T-cell (primary cell): ENCODE data around the gene INPP5A. TPM values are rescaled to one million over a fixed set of nuclear protein-coding genes. Genes with fewer than 3 reads are reported as not detected.
A peak's percentile ranks its signal among the peaks of the same experiment; 100 is the strongest.
"Not testable (repeated sequence)": the region's sequence is repeated elsewhere in the genome, so short reads cannot be mapped to it uniquely, and the experiment has no call there.

ENCODE experiments used
- ATAC-seq, 4 experiments: fragments of 200-7000 bp in 3 of 4; fragments of 150-1000 bp in 1 of 4; cut with Tn5 transposase; replicated peaks in 1 of 4; 1 replicate in 3 of 4; 2 replicates in 1 of 4; pipeline ENCODE4 v1.10.0; 2021; ENCODE audit warnings: moderate library complexity in 3 of 4, mild to moderate bottlenecking in 2 of 4, moderate number of reproducible peaks in 1 of 4
- CTCF ChIA-PET, 2 donors: fragments of 300-600 bp; sonication (Branson Sonifier 250); formaldehyde crosslinking; loops; one replicate each; lab custom pipeline; 2022; ENCODE audit warnings: antibody characterized with exemption in 2 of 2; lab: Charles Lee
- POLR2A ChIA-PET, 2 donors: fragments of 300-600 bp; sonication (Branson Sonifier 250); formaldehyde crosslinking; loops; one replicate each; lab custom pipeline; 2022; ENCODE audit warnings: antibody characterized with exemption in 2 of 2; lab: Charles Lee
- DNase-seq, 35 experiments: peaks; one replicate each; pipeline versions ENCODE4 v3.0.0 to v3.0.0-alpha.2; 2013 to 2023
- H3K27ac ChIP-seq: one replicate; pipeline ENCODE4 v1.5.1; 2013; ENCODE audit warnings: low read length
- H3K27me3 ChIP-seq, 2 experiments: replicated peaks in 1 of 2; 1 replicate in 1 of 2; 2 replicates in 1 of 2; pipeline versions ENCODE4 v1.6.1 to v1.7.0; 2013; ENCODE audit warnings: low read length in 1 of 2, mixed read lengths in 1 of 2; ENCODE audit not compliant: control insufficient read depth in 2 of 2, insufficient read depth in 2 of 2; ENCODE audit errors: extremely low read depth in 1 of 2
- H3K36me3 ChIP-seq, 2 donors: 1 replicate in 1 of 2; 2 replicates in 1 of 2; pipeline versions ENCODE4 v1.6.1 to v1.7.0; 2013; ENCODE audit warnings: low read length in 1 of 2; ENCODE audit not compliant: control insufficient read depth in 2 of 2, insufficient read depth in 1 of 2; ENCODE audit errors: extremely low read depth in 1 of 2
- H3K4me1 ChIP-seq, 2 experiments: 1 replicate in 1 of 2; 2 replicates in 1 of 2; pipeline versions ENCODE4 v1.6.1 to v1.7.0; 2013; ENCODE audit warnings: low read length in 2 of 2, mixed read lengths in 1 of 2; ENCODE audit not compliant: insufficient read depth in 2 of 2, control insufficient read depth in 1 of 2; ENCODE audit errors: extremely low read depth in 1 of 2
- H3K4me3 ChIP-seq, 2 donors: 1 replicate in 1 of 2; 2 replicates in 1 of 2; pipeline versions ENCODE4 v1.5.1 to v1.7.0; 2013; ENCODE audit warnings: mild to moderate bottlenecking in 2 of 2, low read length in 1 of 2, moderate library complexity in 1 of 2; ENCODE audit not compliant: control insufficient read depth in 1 of 2; ENCODE audit errors: extremely low read depth in 1 of 2
- H3K9me3 ChIP-seq: 2 replicates; pipeline ENCODE4 v1.7.0; 2013
- H3K27ac Mint-ChIP-seq, 2 donors: one replicate each; pipeline ENCODE4 v1.8.0; 2020 to 2021; ENCODE audit warnings: mild to moderate bottlenecking in 2 of 2, mixed read lengths in 2 of 2
- H3K27me3 Mint-ChIP-seq, 2 donors: one replicate each; pipeline ENCODE4 v1.8.0; 2021 to 2022; ENCODE audit warnings: mixed read lengths in 2 of 2
- H3K36me3 Mint-ChIP-seq: one replicate; pipeline ENCODE4 v1.8.0; 2021; ENCODE audit warnings: mixed read lengths
- H3K4me1 Mint-ChIP-seq, 3 donors: one replicate each; pipeline ENCODE4 v1.8.0; 2020 to 2022; ENCODE audit warnings: mixed read lengths in 3 of 3, mild to moderate bottlenecking in 1 of 3
- H3K4me3 Mint-ChIP-seq, 3 donors: one replicate each; pipeline ENCODE4 v1.8.0; 2020 to 2022; ENCODE audit warnings: mild to moderate bottlenecking in 3 of 3, mixed read lengths in 3 of 3, moderate library complexity in 3 of 3
- H3K9me3 Mint-ChIP-seq, 3 donors: one replicate each; pipeline ENCODE4 v1.8.0; 2020 to 2022; ENCODE audit warnings: mixed read lengths in 3 of 3
- WGBS: methylation state at CpG from one replicate; pipeline ENCODE4 v1.1.5; 2013; ENCODE audit warnings: missing lambda C conversion rate; ENCODE audit not compliant: insufficient coverage; 5-methylcytosine and 5-hydroxymethylcytosine counted together
- total RNA-seq, 35 experiments: library from RNA in 6 of 35; stranded (reverse) in 6 of 35; fragments of 120-200 nt in 1 of 35; gene quantifications; one replicate each; pipeline versions ENCODE4 v1.2.1 to v1.2.4 and lab custom pipeline; 2013 to 2026

INPP5A gene
- total RNA-seq, 5 donors from 2014 or later (not counting 1 experiment from before 2014, with no cell fraction given), result 20.9 to 23.1 (median 22.9) TPM

DNA sequence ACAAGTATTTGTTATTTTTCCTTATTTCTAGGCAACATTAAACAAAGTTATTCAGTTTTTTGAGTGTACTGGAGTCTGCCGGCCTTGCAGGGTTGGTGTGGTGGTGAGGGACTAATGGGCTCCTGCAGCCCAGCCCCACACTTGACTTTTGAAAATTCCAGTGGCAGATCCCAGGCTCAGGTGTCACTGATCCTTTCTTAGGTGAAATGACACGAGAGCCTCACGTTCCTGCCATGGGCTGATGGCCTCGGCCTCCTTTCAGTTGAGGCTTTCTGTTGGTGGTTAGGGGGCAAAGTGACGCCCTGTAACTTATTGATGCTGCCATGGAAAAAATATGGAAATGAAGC lies 130.4 kb downstream of the INPP5A start:
- Histone ChIP-seq H3K27ac (no peak overlapping the region), H3K27me3 (no peaks in the 10 kb centered on the region), H3K36me3 (peaks cover 0 to 8% of the 10 kb centered on the region in 2 donors), H3K4me1 (no peaks in the 10 kb centered on the region), H3K4me3 (no peak overlapping the region), H3K9me3 (no peaks in the 10 kb centered on the region)
- Mint-ChIP-seq H3K4me1 (peaks cover 0 to 6% (median 5%) of the 10 kb centered on the region in 3 donors), H3K9me3 (no peaks in the 10 kb centered on the region), H3K27me3 (no peaks in the 10 kb centered on the region), H3K36me3 (peaks cover 11% of the 10 kb centered on the region), H3K4me3 (no peak overlapping the region), H3K27ac (no peak overlapping the region)
- ATAC-seq (no peak), DNase-seq (no peak)
- WGBS, result 71% methylated on average over 4 of the region's 5 CpGs
- ChIA-PET CTCF (no interaction called here), POLR2A (no interaction called here)

- H3K27ac ChIP-seq, result no peak overlapping the region
- H3K9me3 ChIP-seq, result no peaks in the 10 kb centered on the region
- DNase-seq (no peak), ATAC-seq (no peak)
- ChIA-PET POLR2A (interaction anchor here in 1 of 2 donors (0.5 to 0.6 kb wide), 2 partner anchors 14 to 577 kb away, joined by 3 read pairs; no protein-coding TSS in a partner anchor), CTCF (no interaction called here)
- Mint-ChIP-seq H3K27ac (no peak overlapping the region), H3K4me3 (no peak overlapping the region), H3K4me1 (peaks cover 0 to 8% (median 3%) of the 10 kb centered on the region in 3 donors), H3K36me3 (peaks cover 15% of the 10 kb centered on the region), H3K27me3 (no peaks in the 10 kb centered on the region), H3K9me3 (no peaks in the 10 kb centered on the region)
- WGBS, result 96% methylated on average over 21 of the region's 23 CpGs
- H3K36me3 ChIP-seq, result peaks cover 0 to 3% of the 10 kb centered on the region in 2 donors
- H3K4me3 ChIP-seq, result no peak overlapping the region
- H3K4me1 ChIP-seq, result no peaks in the 10 kb centered on the region
- H3K27me3 ChIP-seq, result no peaks in the 10 kb centered on the region
These were observed 131.7 kb downstream of the INPP5A start for GRCh38 chr10:132669208-132669861.

DNA sequence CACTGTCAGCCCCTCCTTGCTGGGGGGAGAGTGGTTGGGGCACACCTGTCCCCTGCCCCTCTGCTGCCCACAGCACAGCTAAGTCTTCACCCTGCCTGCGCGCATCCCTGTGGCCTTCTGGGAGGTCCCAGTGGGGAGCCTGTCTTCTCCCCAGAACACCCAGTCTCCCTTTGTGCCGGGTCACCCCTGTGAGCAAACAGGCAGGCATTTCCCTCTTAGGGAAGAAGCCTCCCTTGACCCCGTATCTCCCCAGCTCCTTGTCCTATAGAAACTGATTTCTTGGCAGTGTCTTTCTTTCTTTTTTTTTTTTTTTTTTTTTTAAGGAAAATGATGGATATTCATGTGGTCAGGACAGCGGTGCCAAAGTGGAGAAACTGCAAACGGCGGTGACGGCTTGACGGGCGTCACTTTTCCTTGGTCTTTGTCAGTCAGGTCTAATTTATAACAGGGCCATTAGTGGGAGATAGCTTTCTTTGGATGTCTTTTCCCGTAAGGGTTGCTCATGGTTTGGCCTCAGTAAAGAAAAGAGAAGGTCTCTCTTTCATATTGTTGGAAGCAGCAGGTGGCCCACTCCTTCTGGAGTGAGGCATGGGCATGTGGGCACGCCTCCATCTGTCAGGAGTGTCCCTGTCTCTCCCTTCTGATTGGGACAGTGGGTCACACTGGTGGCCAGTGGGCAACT lies 133.1 kb downstream of the INPP5A start:
- no peak for ATAC-seq
- 98% methylated on average over 7 of the region's 12 CpGs for WGBS
- peak in 1 of 35 experiments; percentile 9 for DNase-seq
- Mint-ChIP-seq H3K4me1 (peaks cover 0 to 6% (median 3%) of the 10 kb centered on the region in 3 donors), H3K27ac (no peak overlapping the region), H3K4me3 (no peak overlapping the region), H3K27me3 (no peaks in the 10 kb centered on the region), H3K9me3 (no peaks in the 10 kb centered on the region), H3K36me3 (peaks cover 15% of the 10 kb centered on the region)
- H3K4me1 ChIP-seq, result no peaks in the 10 kb centered on the region
- CTCF ChIA-PET, result interaction anchor here in 1 of 2 donors (0.6 kb wide), 1 partner anchor 9 kb away, joined by 4 read pairs; no protein-coding TSS in a partner anchor
- no peaks in the 10 kb centered on the region for H3K27me3 ChIP-seq
- H3K9me3 ChIP-seq, result no peaks in the 10 kb centered on the region
- POLR2A ChIA-PET, result interaction anchor here in 1 of 2 donors (0.6 kb wide), 1 partner anchor 127 kb away, joined by 4 read pairs; no protein-coding TSS in a partner anchor
- no peak overlapping the region for H3K4me3 ChIP-seq
- H3K27ac ChIP-seq, result no peak overlapping the region
- peaks cover 0 to 3% of the 10 kb centered on the region in 2 donors for H3K36me3 ChIP-seq

DNA sequence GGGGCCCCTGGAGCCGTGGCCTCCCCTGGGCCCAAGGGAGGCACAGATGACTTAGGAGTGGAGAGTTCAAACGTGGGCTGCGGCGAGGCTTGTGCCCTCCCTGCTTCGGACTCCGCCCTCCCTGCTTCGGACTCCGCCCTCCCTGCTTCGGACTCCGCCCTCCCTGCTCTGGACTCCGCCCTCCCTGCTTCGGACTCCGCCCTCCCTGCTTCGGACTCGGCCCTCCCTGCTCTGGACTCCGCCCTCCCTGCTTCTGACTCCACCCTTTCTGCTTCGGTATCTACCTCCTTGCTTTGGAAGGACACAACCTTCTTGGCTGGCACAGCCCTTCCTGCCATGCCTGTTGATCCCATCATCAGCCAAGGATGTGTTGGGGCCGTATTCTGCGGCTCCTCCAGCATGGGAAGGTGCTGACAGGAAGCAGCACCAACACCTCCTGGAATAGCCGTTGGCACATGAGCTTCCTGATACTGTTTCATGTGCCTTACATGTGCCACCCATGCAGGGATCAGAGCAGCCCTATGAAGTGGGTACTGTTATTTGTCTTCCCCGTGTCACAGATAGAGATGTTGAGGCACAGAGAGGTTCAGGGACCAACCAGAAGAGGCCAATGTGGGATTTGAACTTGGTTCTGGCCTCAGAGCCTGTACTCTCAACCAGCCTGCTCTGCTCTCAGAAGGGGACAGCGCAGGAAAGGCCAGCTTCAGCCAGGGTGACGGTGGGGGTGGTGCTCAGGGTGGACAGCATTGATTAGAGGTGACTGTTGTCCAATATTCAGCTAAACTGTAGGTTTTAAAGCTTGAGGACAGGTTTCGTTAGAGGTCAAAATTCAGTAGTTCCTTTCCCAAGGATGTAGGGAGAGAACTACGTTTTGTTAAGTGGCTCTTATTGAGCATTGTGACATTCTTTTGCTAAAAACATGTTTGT lies 133.9 kb downstream of the INPP5A start:
- Mint-ChIP-seq H3K36me3 (peaks cover 15% of the 10 kb centered on the region), H3K4me3 (no peak overlapping the region), H3K27me3 (no peaks in the 10 kb centered on the region), H3K27ac (no peak overlapping the region), H3K4me1 (peaks cover 0 to 6% (median 0%) of the 10 kb centered on the region in 3 donors), H3K9me3 (no peaks in the 10 kb centered on the region)
- CTCF ChIA-PET, result no interaction called here
- Histone ChIP-seq H3K4me1 (no peaks in the 10 kb centered on the region), H3K9me3 (no peaks in the 10 kb centered on the region), H3K36me3 (peaks cover 0 to 5% of the 10 kb centered on the region in 2 donors), H3K27ac (no peak overlapping the region), H3K27me3 (no peaks in the 10 kb centered on the region), H3K4me3 (no peak overlapping the region)
- ATAC-seq, result no peak
- POLR2A ChIA-PET, result no interaction called here
- WGBS, result 95% methylated on average over 20 of the region's 25 CpGs
- DNase-seq, result peak in 1 of 35 experiments; percentile 17

- WGBS, result 60% methylated on average over 1 of the region's 4 CpGs
- CTCF ChIA-PET, H3K4me1 Mint-ChIP-seq, H3K36me3 ChIP-seq, ATAC-seq, H3K27ac Mint-ChIP-seq, H3K9me3 Mint-ChIP-seq, H3K4me3 ChIP-seq, H3K4me1 ChIP-seq, POLR2A ChIA-PET, H3K27ac ChIP-seq, H3K27me3 Mint-ChIP-seq, DNase-seq, H3K27me3 ChIP-seq, H3K4me3 Mint-ChIP-seq, H3K9me3 ChIP-seq: not testable (repeated sequence)
- peaks cover 15% of the 10 kb centered on the region for H3K36me3 Mint-ChIP-seq
These were observed 136.2 kb downstream of the INPP5A start for GRCh38 chr10:132673746-132674145.

DNA sequence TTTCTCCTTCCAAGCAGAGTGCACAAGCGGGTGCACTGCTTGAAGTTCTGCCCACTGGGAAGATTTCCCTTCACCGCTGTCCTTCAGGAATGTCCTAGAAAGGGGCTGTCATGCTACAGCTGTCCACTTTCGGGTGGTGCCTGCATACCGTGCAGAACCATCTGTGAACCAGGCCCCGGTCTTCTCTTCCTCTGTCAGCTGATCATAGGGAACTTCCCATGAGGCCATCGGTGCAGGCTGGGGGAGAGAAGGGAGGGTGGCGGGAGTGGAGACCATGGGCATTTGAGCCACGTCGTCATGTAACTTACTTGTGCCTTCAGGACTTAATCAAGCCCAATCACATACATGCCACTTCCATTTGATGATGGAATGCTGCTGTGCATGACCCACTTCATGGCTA lies 136.7 kb downstream of the INPP5A start:
- Mint-ChIP-seq H3K9me3 (no peaks in the 10 kb centered on the region), H3K4me3 (no peak overlapping the region), H3K4me1 (peaks cover 0 to 13% (median 4%) of the 10 kb centered on the region in 3 donors), H3K27ac (no peak overlapping the region), H3K36me3 (peaks cover 15% of the 10 kb centered on the region), H3K27me3 (no peaks in the 10 kb centered on the region)
- ATAC-seq (no peak), DNase-seq (no peak)
- H3K9me3 ChIP-seq, result no peaks in the 10 kb centered on the region
- WGBS, result 95% methylated on average over 4 of the region's 9 CpGs
- no peak overlapping the region for H3K4me3 ChIP-seq
- ChIA-PET CTCF (no interaction called here), POLR2A (no interaction called here)
- peaks cover 0 to 5% of the 10 kb centered on the region in 2 donors for H3K36me3 ChIP-seq
- H3K27me3 ChIP-seq, result no peaks in the 10 kb centered on the region
- no peaks in the 10 kb centered on the region for H3K4me1 ChIP-seq
- no peak overlapping the region for H3K27ac ChIP-seq
